Measurements from ENCODE around the gene RTN1. TPM values are rescaled to one million over a fixed set of nuclear protein-coding genes. Genes with fewer than 3 reads are reported as not detected.

Gene RTN1
- total RNA-seq, 1 donor, result 0.54 TPM

DNA sequence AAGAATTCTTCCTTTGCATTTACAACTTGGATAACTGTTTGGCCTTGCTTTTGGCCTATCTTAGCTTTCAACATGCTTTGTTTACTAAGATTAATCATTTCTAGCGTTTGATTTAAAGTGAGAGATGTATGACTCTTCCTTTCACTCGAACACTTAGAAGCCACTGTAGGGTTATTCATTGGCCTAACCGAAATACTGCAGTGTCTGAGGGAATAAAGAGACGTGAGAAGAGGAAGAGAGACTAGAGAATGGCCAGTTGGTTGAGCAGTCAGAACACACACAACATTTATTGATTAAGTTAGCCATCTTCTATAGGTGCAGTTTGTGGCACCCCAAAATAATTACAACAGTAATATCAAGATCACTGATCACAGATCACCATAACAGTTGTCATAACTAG, 231.7 kb downstream of the RTN1 start:
- DNase-seq (ENCODE audit: low read depth in 2 of 3, low spot score in 2 of 3), result no peak

DNA sequence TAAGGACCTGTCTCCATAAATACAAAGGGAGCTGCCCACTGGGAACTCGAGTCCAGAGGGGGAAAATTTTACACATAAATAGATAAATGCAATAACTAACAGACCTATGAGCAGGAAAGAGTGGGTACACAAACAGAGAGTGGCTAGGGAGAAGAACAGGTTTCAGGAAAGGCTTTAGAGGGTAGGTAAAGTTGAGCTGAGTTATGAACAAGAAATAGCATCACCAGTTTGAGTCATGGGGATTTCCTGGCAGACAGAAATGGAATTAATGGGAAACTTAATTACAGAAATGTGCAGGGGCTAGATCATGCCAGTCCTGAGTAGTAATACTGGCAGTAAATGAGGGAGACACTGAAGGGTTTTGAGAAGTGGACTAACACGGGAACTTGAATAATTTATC, 236.0 kb downstream of the RTN1 start:
- no peak for DNase-seq (ENCODE audit: low read depth in 2 of 3, low spot score in 2 of 3)

DNA sequence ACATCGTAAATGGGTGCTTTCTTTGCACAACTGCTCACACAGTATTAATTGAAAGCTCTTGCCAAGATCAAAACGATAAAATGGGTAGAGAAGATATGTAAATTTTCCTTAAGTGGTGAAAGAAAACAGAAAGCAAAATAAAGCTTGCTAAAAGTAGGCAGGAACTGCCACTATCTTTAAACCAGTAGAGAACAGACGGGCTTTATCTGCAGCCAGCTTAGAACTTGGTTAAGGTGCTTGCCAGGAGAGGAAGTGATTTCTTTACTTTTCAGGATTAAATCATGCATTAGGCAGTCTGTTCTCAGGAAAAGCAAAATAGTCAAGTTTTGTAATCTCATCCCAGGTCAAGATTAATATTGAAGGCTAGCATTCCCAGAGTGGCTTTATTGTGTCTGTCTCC, 237.1 kb downstream of the RTN1 start:
- peak in 2 of 3 donors; percentile 14 to 58 for DNase-seq (ENCODE audit: low read depth in 2 of 3, low spot score in 2 of 3)

DNA sequence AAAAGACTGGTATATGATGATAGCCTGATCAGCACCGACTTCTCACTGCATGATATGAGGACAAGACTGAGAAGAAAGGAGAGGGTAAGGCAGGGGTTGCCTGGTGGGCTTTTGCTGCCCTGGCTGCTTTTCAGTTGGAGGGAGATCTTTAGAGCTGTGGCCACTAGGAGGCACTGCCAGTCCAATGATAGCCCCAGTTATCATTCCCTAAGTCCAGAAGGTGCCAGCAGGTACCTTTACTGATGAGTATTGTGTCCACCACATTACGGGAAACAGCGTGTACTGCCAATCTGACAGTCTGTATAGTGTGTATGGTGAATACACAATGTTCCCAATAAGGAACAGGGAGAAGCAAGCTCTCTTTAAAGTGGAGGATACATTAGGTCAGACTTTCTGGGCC, 238.2 kb downstream of the RTN1 start:
- peak in 2 of 3 donors; percentile 29 to 48 for DNase-seq (ENCODE audit: low read depth in 2 of 3, low spot score in 2 of 3)

DNA sequence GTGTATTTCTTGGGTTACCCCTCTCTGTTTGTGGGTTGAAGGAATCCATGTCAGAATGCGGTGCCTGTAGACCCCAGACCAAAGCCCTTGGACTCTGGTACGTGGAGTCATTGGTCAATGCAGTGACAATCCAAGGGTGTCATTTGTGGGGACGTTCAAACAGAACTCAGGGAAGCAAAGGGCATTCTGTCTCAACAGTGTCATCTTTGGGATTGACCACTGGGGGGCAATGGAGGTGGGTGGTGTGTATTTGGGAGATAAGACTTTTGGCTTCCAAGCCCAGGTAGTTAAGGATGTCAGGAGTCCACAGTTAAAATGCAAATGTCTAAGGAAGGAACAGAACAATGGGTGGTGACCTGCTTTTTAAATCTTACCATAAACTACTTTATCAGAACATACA, 239.3 kb downstream of the RTN1 start:
- peak in 2 of 3 donors; percentile 9 to 33 for DNase-seq (ENCODE audit: low read depth in 2 of 3, low spot score in 2 of 3)

DNA sequence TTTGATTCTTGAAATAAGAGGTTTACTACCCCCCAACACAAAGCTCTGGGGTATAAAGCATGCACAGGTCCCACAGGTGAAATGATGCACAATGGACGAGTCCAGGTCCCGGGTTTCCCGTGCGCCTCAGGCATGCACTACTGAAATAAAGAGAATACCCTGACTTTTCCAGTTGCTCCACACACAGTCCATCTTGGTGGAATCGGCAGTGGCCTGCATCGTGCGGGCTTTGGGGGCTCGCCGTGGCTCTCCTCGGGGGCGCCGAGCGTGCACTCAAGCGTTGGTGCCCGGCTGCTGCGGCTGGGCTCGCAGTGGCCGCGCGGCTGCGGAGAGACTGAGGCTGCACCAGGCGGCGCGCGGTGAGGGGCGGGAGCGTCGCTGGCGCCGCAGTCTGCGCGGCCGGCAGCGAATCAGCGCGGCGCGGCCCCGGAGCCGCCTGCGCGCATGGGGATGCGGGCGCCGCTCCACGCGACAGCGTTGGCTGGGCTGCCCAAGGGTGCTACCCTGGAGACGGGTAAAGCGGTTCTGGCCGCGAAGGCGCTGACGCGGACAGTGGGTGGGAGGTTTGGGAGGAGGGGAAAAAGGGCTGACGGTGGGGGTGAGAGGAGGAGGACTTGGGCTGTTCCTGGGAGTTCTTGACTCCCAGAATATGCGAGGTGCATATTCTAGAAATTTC, 240.2 kb downstream of the RTN1 start:
- peak in 2 of 3 donors; percentile 5 to 9 for DNase-seq (ENCODE audit: low read depth in 2 of 3, low spot score in 2 of 3)

DNA sequence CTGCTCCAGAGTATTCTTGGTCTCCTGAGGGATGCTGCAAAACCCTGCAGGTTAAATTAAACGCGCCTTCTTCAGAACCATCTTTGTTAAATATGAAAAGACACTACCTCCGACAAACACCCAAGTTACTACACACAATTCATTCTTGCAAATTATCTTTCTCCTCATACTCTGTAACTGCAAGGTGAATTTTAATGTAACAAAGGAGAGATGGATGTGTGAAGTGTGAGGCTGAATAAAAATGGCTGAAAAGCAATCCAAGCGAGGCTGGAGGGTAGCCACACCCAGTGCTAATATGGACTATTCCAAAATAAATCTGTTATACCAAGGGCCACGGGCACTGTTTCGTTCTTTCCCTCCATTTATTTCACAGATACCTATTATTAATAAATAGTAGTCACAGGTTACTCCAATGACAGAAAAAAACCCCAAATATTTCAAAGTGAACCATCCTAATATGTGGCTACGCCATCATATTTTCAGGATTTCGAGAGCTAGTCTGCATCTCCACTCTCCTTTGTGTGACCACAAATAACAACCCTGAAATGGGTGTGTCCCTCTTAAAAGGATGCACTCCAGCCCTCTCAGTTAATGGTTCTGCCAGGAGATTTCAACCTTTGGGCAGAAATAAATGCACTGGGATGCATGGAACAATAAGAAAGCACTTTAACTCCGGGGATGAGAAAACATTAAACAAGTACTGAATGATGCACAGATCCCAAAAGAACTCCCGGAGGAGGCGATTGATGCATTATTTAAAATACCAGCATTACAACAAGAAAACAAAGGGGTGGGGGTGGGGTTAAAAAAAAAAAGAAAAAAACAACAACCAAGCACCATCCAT, 240.9 kb downstream of the RTN1 start:
- no peak for DNase-seq (ENCODE audit: low read depth in 2 of 3, low spot score in 2 of 3)

DNA sequence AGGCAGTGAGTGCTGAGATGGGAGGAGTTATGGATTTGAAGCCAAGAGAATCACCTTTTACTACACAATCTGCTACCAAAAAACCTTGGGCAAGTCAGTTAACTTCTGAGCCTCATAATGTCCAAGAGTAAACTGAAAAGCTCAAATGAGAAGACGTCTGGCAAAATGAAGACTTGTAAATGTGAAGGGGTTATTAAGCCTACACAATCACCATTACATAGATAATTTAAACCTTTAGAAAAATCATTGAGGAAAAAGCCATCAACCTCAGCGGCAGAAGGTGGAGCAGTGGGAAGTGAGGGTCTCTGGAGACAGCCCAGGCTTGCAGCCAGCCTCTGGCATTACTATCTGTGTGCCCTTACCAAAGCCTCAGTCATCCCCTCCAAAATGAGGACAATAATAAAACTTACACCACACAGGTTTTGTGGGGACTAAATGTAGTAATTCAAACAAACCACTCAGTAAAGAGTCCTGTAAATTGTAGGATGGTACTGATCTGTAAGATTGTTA, 243.5 kb downstream of the RTN1 start:
- no peak for DNase-seq (ENCODE audit: low read depth in 2 of 3, low spot score in 2 of 3)

DNA sequence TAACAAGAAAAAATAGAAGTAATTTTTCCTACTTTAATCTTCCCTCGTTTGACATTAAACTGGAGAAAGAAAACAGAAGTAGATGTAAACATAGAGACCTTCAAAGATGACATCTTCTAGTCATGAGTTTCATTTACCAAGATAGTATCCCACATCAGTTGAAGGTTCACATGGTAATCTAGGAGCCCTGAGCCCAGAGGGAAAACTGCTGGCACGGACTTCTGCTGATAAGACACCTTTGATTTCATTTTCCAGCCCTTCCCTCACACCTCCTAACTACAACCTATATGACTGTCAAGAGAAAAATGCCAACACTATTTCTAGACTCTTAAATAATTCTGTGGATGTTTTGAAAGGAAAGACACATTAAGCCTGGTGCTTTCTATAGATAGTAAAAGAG, 247.9 kb downstream of the RTN1 start:
- no peak for DNase-seq (ENCODE audit: low read depth in 2 of 3, low spot score in 2 of 3)

DNA sequence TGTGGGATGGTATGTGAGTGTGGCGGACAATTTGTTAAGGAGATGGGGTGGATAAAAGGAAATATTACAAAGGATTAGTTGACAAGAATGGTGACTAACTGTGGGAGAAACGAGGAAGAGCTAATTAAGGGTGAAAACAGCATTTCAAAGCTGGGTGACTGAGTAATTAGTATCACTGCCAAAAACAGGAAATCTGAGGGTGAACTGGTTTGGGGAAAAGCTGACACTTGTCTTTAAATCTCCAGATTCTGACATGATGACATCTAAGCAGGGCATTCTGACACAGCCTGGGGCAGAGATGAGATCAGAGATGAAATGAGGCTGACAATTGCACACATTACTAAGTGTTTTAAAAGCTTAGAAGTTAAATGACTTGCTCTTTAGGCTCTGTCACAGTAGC, 251.5 kb downstream of the RTN1 start:
- DNase-seq (ENCODE audit: low read depth in 2 of 3, low spot score in 2 of 3), result no peak

DNA sequence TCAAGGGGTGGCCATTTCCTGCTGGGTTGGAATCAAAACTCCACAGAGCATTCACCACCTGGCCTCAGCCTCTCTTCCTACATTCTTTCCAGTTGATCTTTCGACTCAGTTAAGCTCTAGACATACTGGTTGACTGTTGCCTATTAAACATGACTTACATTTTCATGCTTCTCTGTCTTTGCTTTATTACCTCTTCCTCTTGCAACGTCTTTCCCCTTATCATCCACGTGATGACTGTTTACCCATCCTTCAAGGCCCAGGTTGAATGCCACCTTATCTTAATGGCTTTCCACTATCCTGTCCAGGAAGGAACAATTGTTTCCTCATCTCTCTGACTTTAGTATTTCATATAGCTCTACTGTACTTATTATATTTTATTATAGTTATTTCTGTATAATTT, 269.5 kb downstream of the RTN1 start:
- no peak for DNase-seq (ENCODE audit: low read depth in 2 of 3, low spot score in 2 of 3)

DNA sequence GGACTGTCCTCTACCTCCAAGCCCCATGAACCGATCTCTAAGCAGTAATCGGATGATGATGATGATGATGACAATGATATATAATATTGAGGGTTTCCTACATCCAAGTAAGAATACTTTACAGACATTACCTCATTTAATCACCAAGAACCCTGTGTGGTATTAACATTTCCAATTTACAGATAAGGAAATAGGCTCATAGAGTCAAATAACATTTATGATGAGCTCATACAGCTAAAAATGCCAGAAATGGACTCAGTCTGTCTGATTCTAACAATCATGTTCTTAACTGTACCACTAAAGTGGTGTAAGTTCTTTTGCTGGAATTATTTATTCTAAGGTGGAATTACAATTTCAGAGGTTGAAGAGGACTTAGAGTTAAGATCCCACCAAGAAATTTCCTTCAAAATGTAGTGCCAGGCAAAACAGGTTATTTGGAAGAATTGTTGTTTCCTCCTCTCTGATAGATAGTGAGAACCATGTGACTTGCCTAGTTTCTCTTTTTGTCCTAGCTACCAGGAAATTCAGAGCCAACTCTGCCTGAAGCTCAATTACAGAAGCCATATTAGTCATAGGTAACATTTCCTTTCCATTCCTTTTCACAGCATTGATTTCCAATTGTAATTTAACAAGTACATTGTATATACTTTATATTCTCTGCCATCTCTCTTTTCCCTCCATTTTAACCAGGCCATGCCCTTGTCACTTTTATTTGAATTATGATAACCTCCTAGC, 270.2 kb downstream of the RTN1 start:
- DNase-seq (ENCODE audit: low read depth in 2 of 3, low spot score in 2 of 3), result no peak

DNA sequence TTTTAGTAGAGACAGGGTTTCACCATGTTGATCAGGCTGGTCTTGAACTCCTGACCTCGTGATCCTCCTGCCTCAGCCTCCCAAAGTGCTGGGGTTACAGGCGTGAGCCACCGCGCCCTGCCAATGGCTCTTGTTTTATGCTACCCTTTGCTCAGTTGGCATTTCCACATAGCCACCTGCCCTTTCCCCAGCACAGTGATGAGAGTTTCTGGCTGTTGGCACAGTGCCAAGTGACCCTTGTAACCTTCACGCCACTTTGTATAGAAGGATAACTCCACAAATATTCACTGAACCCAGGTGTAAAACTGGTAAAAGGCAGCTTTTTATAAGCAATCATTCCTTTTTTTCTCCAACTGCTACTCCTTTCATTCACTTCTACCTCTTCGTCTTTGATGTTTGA, 275.5 kb downstream of the RTN1 start:
- DNase-seq (ENCODE audit: low read depth in 2 of 3, low spot score in 2 of 3), result no peak

DNA sequence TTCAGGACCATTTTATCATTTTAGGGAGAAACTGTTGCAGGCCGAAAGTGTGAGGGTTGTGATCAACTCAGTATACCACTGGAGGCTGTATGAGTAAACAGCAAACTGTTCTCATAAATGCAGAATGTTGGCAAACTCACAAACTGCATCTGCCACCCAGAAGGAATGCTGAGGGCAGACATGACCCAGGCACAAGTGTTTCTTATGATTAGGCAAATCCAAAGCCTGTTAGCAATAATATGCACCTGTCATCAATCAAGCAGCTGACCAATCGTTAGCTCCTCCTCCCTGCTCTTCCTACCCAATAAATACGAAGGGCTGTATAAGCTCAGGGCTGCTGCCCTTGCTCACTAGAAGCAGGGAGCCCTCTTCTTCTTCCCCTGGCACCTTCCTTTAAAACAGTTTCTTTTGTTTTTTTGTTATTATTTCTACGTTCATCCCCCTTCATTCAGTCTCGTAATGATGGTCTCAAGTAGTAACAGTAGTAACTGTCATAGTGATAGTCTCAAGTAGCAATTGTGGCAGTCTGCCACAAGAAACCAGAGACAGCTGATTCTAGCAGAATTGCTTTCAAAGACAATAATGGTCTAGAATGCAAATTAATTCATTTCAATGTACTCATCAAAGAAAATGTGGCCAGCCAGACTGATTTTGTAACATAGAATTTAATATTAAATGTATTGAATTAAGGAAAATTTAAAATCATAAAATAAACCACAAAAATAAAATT, 278.8 kb downstream of the RTN1 start:
- no peak for DNase-seq (ENCODE audit: low read depth in 2 of 3, low spot score in 2 of 3)

DNA sequence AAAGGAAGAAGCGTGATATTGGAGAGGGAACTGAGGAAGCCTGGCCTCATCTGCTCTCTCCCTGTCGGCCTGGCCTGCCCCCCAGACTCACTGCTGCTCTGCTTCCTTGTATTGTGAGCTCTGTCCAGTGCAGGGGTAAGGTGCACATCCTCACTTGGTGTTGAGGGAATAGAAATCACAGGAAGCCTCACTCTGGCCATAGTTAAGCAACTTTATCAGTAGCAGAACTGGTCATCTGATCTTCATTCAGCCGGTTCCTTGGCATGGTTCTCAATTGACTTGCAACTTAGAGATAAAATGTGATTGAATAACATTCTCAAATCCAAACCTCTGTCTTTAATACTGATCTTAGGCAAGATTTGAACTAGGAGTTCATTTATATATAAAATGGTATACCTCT, 282.5 kb downstream of the RTN1 start:
- no peak for DNase-seq (ENCODE audit: low read depth in 2 of 3, low spot score in 2 of 3)

DNA sequence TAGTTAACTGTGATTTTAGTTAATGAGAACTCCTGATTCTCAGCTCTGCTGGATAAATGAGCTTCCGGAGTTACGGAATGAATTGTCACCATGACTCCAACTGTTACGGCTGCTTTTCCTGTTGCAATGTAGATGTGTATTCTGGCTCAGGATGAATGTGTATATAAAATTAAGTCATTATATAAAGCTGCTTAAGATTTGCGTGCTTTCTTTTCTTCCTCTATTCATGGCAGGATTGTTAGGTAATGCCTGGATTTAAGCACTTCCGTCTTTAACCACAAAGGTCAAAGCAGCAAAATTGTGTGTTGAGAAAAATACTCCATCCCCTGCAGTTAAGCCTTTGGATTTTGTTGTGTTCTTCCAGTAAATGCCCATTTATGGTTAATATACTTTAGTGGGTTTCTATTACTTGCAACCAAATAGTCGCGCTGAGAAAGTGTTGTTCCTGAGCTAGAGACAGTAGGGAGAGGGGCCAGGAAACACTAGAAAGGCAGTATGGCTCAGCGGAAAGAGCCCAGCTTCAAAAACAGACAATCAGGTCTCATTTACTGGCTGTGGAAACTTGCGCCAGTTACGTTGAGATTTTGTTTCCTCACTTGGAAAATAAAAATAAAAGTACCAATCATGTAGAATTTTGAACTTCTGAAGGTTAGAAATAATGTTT, 284.6 kb downstream of the RTN1 start:
- peak in 1 of 3 donors; percentile 49 for DNase-seq (ENCODE audit: low read depth in 2 of 3, low spot score in 2 of 3)

DNA sequence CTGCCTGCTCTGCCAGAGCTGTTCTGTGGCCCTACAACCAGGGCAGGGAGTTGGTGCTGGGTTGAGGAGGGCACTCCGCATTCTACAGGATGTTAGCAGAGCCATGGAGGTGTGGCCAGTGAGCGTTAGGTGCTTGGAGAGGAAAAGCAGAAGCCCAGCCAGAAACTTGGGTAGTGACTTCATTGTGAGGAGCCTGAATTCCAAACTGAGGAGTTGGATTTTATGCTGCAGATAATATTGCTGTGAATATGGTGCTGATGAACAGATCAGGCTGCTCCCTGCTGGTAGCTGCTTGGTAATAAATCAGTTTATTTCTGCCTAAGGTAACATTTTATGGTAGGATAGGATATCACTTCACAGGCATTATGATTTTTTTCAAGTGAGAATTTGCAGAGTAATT, 286.8 kb downstream of the RTN1 start:
- DNase-seq (ENCODE audit: low read depth in 2 of 3, low spot score in 2 of 3), result peak in 1 of 3 donors; percentile 50

DNA sequence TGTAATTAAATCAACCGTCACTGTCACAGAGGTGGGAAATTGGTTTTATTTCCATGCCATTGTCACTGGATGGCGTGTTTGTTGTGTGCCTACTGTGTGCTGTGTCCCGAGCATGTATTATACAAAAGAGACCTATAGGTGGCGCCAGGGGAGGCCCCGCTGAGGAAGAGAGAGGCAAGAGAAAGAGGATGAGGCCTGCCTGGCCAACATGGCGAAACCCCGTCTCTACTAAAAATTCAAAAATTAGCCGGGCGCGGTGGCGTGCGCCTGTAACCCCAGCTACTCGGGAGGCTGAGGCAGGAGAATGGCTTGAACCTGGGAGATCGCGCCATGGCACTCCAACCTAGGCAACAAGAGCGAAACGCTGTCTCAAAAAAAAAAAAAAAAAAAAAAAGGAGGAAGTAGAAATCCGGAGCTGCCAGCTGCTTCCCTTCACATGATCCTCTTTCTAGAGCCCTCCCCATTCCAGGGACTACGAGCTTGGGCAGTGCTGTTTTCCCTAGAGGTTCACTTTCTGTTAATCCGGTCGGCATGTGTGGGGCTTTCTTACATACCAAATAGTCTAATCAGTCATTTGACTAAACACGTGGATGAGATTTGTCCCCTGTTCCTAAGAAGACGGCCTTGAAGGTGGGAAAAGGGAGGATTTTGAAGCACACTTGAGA, 287.6 kb downstream of the RTN1 start:
- DNase-seq (ENCODE audit: low read depth in 2 of 3, low spot score in 2 of 3), result peak in 2 of 3 donors; percentile 52 to 89

DNA sequence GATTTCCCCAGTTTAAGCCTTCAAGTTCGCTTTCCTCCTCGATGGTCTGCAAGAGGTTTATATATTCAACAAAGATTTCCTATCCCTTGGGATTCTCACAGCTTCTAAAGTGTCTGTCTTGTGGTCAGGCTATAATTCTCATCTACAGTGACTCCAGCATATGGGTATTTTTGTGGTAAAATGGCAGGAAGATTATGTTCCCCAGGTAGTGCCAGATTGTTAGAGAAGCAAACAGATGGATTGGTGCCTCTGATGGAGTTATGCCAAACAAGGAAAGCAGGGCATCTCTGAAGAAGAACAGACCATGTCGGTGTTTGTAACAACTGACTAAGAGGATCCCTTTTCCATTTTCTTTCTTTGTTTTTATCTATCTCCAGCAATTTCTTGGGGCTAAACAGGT, 288.4 kb downstream of the RTN1 start:
- no peak for DNase-seq (ENCODE audit: low read depth in 2 of 3, low spot score in 2 of 3)

DNA sequence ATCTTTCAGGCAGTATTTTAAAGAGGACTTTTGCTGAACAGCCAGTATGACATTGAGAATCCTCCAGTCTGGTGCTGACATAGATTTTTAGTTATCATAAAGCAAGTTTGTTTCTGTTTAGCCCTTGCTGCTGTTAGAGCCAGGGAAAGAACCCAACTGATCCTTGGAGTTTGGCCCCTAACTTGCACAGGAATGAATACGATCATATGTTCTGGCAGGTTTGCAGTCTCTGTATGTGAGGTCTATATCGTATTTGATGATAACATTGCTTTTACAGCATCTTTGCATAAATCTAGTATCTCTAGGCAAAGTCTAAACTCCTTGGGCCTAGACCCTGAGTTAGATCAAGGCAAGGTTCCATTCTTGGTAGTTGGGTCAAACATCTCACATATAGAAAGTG, 289.7 kb downstream of the RTN1 start:
- no peak for DNase-seq (ENCODE audit: low read depth in 2 of 3, low spot score in 2 of 3)

Measured in hematopoietic multipotent progenitor cell (in vitro differentiated cells).